ENCODE measurements around the gene OBP2B.
"Not testable (repeated sequence)": the region's sequence is repeated elsewhere in the genome, so short reads cannot be mapped to it uniquely, and the experiment has no call there.

The OBP2B gene

DNA sequence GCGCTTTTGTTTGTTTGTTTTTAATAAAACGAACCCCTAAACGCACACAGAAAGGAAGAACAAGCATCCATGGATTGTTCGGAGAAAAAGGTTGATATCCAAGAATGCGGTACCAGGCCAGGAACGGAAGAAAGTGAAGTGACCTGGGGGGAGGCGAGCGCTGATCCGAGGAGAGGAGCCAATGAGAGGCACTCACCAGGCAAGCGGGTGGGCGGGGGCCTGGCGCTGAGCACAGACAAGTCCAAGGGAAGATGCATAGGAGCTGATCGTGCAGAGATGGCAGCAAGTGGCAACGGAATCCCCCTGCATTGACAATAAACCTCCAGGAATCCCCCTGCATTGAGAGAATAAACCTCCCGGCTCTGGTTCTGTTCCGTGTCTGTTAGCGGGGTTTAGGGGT lies 8.4 kb downstream of the OBP2B start:
- no peak for DNase-seq

DNA sequence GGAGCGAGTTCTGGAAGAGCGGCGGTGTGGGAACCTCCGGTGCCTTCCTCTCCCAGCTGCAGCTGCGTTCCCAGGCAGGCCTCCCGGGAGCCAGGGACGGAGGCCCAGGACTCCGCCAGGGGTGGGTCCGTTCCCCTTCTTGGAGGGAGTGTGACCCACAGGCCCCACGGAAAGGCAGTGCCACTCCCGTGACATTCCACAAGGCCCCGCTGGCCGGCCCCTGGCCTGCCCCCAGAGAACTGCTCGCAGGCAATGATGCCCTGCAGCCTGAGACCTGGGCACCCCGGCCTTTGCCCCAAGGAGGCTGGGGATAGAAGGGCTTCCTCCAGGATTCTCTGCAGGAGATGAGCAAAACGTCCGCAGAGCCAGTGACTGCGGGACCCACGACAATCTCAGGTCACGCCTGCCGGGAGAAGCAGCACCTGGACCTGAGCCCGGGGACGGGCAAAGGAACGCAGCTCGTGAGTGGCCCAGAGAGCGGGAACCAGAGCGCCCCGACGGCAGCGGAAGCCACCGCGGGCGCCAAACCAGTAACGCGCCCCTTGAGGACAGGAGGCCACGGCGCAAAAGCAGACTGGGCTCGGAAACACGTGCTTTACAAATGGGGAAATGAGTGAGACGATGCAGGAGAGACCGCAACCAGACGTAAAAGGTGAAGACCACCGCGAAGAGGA lies 9.3 kb downstream of the OBP2B start:
- peak; percentile 40 for DNase-seq

DNA sequence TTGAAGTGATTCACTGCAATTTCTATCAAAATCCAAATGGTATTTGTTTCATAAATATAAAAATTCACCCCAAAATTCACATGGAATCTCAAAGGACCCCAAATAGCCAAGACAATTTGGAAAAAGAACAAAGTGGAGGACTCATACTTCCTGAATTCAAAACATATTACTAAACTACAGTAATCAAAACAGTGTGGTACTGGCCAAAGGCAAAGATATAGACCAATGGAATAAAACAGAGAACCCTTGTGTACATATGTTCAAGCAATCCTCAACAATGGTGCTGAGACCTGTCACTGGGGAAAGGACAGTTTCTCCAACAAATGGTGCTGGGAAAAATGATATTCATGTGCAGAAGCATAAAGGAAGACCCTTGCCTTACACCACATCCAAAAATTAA lies 14.0 kb downstream of the OBP2B start:
- DNase-seq, result no peak

DNA sequence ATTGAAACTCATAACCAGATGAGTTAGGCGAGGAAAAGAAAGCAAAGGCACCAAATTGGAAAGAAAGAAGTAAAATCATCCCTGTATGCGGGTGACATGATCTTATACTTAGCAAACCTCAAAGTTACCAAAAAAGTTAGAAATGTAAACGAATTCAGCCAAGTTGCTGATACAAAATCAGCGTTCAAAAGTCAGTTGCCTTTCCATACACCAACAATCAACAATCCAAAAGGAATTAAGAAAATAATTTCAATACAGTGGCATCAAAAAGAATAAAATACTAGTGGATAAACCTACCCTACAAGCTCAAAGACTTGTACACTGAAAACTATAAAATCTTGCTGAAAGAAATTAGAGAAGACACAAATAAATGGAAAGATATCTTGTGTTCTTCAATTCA lies 14.5 kb downstream of the OBP2B start:
- no peak for DNase-seq

DNA sequence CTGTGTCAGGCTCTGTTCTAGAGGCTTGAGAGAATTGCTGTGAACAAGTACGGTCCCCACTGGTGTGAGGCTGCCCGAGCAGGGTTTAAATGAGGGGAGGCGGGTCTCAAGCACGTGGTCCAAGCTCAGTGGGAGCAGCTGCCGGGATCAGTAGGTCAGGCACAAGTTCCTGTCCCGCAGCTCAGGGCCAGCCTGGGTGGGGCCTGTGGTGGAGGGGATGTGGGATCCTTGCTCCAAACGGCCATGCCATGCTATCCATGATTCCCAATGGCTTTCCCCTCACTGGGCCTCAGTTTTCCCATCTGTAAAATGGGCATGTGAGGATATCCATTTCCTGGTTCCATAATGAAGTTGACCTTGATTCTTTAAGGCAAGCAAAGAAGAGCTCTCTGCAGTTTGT lies 17.1 kb downstream of the OBP2B start:
- no peak for DNase-seq

DNA sequence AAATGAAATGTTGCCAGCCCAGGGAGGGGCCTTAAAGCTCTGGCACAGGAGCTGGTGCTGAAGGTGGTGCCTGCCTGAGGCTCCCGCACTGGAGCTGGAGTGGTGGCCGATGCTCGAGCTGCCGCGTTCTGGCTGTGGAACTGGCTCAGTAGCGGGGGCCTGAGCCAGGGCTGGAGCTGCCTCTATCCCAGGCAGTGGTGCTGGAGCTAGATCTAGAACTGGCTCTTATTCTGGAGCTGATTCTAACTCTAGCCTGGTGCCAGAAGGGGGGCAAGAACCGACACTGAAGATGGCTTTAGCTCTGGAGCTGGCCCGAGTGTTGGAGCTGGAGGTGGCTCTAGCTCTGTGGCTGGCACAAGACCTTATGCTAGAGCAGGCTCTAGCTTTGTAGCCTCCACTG lies 19.2 kb downstream of the OBP2B start:
- no peak for DNase-seq

DNA sequence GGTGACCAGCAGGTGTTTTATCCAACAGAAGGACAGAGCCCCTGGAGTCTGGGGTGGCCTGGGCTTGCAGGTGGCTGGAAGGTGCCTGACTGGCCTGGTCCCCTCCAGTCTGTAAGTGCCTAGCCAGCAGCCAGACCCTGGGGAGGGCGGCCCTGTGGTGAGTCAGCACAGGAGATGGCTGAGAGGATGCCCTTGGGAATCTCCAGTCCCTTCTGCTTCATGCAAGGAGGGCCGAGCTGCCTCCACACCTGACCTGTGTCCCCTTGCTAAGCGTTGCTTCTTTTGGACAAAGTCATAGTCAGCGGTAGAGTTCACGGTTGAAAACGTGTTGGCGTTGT lies 20.2 kb downstream of the OBP2B start:
- no peak for DNase-seq

DNA sequence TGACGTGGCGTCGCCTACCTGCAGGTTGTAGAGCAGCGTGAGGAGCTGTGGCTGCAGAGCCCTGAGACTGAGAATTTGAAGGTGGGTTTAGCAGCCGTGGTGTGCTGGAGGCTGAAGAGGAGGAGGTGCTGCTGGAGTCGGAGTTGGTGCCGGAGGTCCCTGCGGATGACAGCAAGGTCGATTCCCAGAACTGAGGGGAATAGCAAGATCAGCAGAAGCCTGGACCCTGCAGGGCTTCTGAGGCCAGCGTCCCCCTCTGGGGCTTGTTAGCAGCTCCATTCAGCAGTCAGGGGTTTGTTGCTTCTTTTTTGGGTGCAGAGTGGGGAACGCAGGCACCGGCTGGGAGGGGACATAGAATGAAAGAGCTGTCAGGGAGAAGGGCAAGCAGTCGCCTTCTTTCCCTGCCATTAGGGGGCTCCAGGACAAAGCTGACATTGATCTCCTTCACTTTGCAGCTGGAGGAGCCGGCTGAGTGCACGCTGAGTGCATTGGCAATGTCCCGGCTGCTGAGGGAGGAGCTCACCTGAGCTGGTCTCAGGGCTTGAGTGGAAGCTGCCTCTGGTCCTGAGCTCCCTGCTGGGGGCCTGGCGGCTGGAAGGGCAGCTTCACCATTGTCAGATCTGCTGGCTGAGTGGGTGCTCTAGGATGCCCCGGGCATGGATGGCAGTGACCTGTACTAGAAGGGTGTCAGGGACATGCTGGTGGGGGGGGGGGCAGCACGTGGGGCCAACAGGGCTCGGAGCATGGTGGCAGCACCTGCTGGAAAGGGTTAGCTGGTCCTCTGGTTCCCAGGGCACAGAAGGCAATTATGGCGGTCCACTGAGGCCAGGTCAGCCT lies 20.8 kb downstream of the OBP2B start:
- DNase-seq, result no peak

DNA sequence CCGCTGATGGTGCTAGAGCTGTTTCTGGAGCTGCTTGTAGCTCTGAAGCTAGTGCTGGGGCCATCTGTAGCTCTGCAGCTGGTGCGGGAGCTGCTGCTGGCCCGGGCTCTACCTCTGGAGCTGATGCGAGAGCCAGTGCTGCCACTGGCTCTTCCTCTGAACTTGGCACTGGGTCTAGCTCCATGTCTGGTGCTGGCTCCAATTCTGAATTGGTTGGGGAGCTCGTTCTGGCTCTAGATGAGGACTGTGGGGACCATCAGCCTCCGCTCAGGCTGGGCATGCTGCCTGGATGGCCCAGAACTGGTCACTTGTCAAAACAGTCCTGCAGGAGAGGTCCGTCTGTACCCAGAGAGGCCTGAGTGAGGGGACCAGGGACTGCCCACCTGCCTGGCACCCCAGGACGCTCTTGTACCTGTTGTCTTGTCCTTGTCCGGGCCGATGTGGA lies 21.5 kb downstream of the OBP2B start:
- no peak for DNase-seq

DNA sequence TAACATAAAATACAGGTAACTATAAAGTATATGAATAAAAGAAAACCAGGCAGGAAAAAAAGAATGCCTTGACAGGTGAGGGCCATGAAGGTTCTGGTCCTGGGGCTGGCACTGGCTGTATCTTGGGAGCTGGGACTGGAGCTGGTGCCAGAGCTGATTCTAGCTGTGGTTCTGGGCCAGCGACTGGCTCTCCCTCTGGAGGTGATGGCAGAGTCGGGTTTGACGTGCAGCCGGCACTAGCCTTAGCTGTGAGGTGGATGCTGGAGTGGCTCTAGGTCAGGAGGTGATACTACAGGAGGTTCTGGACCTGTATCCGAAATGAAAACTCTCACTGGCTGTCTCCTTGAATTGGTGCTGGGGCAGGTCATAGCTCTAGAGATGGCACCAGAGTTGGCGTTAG lies 22.3 kb downstream of the OBP2B start:
- no peak for DNase-seq

DNA sequence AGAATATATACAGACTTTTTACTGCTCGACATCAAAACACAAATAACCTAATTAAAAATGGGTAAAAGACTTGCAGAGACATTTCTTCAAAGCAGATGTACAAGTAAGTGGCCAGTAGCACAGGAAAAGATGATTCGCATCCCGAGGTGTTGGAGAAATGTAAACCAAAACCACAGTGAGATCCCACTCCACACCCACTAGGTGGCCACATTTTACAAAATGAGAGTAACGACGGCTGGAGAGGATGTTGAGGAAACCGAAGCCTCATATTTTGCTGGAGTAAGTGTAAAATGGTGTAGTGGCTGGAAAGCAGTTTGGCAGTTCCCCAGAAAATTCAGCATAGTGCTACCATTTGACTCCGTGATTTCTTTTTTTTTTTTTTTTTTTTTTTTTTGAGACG lies 24.1 kb downstream of the OBP2B start:
- peak; percentile 39 for DNase-seq

DNA sequence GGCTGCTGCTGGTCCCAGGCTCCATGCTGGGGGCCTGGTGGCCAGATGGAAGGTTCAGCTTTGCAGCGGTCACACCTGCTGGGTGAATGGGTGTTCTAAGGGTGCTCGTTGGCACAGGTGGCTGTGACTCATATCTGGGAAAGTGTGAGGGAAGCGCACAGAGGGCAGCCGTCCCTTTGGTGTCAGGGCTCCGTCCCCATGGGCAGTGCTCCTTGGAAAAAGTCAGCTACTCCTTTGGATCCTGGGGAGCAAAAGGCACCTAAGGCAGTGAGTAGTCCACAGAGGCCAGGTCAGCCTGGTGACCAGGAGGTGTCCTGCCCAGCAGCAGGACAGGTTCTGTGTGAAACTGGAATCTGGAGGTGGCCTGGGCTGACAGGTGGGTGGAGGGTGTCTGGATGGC lies 26.9 kb downstream of the OBP2B start:
- no peak for DNase-seq

DNA sequence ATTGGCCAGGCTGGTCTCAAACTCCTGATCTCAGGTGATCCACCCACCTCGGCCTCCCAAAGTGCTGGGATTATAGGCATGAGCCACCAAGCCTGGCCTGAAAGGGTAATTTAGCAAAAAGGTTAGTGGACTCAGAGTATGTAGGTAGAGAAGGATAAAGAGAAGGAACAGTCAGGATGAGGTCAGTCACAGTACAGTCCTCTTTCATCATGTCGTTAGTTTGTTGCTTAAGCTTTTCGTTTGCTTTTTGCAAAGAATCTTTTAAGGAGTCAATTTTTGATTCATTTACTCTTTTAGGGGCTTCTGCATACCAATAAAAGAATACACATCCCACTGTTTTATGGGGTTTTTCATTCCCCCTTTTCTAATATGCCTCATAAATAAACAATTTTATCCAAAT lies 27.5 kb downstream of the OBP2B start:
- DNase-seq, result no peak

DNA sequence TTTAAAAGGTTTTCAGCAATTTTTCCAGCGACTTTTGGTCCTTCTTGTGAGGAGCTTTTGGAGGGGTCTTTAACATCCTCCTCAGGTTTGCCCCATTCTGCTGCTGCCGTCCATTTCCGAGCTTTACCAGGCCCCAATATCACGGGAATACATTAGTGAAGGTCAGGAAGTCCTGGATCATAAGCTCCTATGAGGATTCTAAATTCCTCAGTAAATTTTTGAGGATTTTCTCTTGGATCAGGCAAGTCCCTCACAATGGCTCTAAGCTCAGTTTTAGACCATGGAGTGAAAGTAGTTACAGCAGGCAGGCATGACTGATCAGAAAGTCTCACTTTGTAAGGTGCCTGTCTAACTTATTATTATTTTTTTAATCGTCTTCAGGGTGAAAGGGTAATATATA lies 28.1 kb downstream of the OBP2B start:
- no peak for DNase-seq

DNA sequence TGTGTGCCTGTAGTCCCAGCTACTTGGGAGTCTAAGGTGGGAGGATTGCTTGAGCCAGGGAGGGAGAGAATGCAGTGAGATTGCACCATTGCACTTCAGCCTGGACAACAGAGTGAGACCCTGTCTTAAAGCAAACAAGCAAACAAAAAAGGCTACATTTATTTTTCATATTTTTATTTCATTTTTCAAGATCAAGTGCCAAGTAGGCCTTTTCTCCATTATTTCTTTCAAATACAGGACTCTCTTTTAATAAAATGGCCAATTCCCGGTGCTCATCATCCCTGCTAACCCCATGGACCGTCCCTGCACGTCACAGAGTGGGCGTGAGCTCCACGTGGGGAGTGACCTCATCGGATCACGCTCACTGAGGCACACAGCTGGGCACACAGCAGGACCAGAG lies 36.0 kb downstream of the OBP2B start:
- no peak for DNase-seq

DNA sequence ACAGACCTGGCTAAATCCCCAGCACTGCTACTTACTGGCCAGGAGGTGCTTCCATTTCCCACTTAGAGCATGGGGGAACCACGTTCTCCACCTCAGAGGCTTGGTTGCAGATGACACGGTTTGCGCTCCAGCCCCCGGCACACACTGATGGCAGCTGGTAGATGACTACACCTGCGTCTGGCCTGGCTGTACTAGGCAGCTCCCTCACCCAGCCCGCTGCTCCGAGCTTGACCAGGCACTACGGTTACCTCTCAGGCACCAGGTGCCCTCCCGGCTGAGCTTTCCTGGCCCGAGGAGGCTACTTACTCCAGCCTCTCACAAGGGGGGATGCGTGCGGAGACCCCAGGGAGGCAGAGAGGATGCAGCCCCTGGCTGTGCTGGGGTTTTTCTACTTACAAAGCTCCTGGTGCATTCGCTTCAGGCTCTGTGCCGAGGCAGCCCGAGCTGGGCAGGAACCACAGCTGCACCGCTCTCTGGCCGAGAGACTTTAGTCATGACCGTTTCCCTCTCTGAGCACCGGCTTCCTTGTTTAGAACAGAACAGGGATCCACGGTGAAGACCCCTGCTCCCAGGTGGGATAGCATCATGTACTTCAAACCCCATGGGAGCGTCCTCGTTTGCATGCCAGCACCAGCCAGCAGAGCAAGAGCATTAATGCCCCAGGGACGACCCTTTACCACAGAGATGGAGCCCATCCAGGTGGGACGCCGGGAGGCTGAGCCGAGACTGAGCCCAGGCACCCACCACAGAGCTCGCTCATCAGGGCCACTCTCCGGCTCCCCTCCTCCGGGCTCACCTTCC lies 37.7 kb downstream of the OBP2B start:
- no peak for DNase-seq

DNA sequence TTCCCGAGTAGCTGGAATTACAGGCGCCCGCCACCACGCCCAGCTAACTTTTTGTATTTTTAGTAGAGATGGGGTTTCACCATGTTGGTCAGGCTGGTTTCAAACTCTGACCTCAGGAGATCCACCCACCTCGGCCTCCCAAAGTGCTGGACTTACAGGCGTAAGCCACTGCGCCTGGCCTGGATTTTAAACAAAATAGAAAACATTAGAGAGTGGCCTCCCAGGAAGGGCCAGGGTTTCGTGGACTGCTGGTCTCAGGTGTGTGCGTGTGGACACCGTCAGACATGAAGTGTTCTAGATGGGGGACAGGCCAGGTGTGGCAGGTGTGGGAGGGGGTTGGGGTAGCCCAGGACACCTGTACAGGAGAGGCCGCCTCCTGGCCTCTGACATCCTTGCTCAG lies 38.3 kb downstream of the OBP2B start:
- DNase-seq, result no peak

DNA sequence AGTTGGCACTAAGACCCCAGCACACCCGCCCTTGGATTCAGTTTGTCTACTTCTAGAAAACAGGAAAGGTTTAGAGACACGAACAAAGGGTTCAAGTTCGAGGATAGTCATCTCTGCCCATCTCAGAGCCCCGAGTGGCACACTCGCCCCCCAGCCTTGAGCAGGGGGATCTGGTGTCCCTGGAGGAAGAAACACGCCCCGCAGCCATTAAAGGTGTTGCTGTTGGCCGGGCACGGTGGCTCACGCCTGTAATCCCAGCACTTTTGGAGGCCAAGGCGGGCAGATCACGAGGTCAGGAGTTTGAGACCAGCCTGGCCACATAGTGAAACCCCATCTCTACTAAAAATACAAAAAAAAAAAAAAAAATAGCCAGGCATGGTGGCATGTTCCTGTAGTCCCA lies 39.4 kb downstream of the OBP2B start:
- DNase-seq, result not testable (repeated sequence)

DNA sequence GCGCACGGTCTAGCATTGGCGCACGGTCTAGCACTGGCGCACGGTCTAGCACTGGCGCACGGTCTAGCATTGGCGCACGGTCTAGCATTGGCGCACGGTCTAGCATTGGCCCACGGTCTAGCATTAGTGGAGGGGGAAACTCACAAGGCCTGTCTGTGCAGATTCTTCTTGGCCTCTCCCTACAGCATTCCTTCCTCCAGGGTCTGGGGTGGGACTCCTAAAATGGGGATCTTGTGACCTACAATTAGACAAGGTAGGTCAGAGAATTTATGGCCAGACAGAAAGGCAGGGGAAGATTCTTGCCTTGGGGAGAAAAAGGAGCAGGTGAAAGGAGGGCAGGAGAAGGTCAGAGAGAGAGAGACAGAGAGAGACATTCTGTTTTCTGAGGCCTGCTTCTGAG lies 39.9 kb downstream of the OBP2B start:
- DNase-seq, result no peak

DNA sequence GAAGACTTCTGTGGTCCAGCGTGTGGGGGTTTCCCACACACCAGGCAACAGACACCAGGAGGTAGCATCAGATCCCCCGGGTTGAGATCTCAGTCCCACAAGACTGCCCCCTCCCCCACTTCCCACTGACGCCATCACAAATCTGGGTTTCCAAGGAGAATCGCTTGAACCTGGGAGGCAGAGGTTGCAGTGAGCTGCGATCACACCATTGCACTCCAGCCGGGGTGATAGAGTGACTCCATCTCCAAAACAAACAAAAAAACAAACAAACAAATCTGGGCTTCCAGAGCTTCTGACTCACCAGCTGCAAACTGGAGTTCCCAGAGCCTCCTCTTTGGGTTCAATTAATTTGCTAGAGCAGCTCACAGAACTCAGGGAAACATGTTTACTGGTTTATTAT lies 40.6 kb downstream of the OBP2B start:
- no peak for DNase-seq

DNA sequence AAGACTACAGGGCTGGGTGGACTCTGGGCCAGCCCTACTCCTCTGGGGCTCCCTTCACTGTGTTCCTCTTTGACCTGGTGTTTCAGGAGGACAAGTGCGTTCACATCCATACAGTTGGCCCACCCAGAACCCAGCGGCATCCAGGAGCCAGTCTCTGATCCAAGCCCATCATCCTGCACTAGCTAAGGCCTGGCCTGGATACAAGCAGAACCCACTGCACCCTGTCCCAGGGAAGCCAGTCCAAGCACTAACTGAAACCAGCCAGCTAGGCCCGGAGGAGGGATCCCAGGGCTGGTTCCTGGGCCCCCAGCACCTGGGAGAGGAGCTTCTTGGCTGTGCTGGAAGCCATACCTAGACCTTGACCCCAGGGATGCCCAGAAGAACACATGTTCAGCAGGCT lies 41.3 kb downstream of the OBP2B start:
- no peak for DNase-seq

DNA sequence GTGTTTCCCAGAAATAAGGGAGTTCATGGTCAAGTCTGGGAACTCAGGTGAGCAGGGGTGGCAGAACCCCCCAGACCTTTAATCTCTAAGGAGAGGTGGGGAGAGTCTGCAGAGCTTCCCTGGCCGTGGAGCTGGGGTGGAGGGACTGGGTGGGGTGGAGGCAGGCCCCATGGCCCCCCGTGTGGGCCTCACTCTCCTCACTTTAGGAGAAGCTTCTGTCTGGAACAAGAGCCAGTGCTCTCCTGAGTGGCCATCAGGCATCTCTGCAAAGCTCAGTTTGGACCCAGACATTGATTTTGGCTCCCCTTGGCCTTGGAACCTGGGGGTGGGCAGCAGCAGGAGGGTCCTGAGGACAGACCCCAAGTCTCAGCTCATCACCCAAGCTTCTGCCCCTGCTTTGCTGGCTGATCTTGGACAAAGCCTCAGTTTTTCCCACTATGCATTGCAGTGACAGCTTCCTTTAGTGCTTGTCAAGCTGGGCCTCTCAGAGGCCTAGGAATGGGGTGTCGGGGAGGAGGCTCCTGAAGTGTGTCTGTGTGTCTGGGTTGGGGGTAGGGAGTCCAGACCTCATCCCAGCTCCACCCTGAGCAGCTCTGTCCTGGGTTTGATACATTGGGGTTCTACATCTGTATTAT lies 41.8 kb downstream of the OBP2B start:
- no peak for DNase-seq

DNA sequence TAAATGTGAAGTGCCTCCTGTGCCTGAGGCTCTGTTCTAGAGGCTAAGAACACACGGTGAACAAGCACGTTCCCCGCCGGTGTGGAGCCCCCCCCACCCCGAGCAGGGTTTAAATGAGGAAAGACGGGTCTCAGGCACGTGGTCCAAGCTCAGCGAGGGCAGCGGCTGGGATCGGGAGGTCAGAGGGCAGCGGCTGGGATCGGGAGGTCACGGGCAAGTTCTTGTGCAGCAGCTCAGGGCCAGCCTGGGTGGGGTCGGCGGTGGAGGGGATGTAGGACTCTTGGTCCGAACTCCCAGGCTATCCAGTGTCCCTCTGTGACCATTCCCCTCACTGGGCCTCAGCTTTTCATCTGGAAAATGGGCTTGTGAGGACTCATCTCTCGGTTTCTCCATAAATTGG lies 42.7 kb downstream of the OBP2B start:
- DNase-seq, result no peak

DNA sequence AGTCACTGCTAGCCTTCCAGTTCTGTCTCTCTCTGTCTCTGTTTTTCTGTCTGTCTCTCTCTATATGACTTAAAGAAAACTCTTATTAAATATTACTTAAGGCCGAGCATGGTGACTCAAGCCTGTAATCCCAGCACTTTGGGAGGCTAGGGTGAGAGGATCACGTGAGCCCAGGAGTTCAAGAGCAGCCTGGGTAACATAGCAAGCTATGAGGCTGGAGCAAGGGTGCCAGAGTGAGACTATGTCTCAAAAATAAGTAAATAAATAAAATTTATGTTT lies 43.7 kb downstream of the OBP2B start:
- DNase-seq, result no peak
